HG02798 (cell line): ENCODE data around the gene MFSD6.
A peak's percentile ranks its signal among the peaks of the same experiment; 100 is the strongest.

Source experiments
- ATAC-seq: cut with Tn5 transposase; IDR thresholded peaks from one replicate; pipeline ENCODE4 v1.9.1; 2021; ENCODE audit warnings: mild to moderate bottlenecking; ENCODE audit not compliant: unreplicated experiment, poor library complexity

The MFSD6 gene

DNA sequence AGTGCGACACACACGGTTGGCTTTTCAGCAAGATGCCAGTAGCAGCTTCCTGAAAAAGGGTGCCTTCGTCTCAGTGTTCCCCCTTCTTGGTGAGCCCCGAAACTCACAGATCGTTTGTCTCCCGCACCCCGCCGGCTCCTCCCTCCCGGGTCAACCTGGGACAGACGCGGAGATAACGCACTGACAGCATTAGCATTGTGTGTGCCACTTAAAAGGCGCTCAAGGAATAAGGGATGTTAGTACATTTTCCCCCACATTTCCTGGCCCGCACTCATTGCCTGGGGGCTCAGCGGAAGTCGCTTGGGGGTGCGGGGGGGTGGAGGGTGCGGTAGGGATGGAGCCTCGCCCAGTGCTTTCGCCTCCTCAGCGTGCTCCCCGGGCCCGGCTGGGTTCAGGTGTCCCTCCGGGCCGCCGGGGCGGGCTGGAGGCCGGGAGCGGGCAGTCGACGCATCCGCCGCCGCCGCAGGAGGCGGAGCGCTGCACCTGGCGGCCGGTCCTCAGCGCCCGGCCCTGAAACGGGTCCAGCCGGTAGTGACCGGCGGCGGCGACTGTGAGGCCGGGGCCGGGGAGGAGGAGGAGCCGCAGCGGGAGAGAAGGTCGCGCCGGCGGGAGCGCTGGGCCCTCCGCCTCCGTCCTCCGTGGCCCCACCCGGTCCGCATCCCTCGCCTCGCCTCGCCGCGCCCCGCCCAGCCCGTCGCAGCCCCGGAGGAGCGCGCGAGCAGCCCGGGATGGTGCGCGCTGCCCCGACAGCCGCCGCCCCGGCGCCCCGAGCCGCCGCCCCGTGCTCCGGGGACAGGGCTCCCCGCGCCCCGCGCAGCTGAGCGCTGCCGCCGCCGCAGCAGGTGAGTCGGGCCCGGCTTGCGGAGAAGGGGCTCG is at the start of gene MFSD6:
Gene MFSD6 (plus strand): TSS at position 694 of the 876 bp plus-strand sequence. CDS start 27,675 bp downstream, outside the sequence.
- ATAC-seq = peak; percentile 75

DNA sequence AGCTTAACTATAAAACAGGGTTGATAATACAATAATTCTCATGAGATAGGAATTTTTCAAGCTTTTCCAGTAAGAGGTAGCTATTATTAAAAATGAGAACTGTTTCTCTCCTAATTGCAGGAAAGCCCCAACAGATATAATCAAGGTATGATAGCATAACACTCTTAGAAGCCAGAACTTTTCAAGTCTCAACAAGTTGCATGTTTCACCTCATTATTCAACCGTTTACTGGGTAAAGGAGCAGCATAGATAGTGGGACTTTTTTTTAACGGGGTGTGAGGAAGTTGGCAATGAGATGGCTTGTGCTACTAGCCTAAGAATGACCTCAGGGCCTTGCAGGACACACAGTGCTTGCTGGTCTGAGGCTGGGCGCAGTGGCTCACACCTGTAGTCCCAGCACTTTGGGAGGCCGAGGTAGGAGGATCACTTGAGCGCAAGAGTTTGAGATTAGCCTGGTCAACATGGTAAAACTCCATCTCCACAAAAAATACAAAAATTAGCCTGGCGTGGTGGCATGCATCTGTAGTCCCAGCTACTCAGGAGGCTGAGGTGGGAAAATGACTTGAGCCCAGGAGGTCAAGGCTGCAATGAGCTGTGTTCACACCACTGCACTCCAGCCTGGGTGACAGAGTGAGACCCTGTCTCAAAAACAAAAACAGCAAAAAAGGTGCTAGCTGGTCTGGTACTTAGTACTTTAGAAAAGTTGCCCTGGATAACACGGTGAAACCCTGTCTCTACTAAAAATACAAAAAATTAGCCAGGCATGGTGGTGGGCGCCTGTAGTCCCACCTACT is 49.3 kb upstream of the MFSD6 start:
- ATAC-seq = peak; percentile 55

DNA sequence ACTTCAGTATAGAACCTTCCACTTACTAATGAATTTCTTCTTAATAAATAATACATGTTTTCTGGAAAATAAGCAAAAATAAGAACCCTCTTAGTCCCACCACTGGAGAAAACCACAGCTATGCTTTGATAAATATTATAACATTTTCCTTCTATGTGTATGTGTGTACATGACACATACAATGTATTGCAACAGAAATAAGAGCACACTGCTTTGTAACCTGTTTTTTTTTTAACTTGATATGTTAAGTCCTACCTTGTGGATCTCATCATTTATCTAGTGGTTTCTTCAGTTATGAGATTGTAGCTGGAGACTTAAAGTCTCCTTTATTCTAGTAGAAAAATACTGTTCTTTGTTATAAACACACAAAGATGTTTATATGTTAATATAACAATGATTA is 47.6 kb upstream of the MFSD6 start:
- ATAC-seq = no peak

GRCh38 chr2:190360965-190361364 is 47.2 kb upstream of the MFSD6 start:
- ATAC-seq = no peak

DNA sequence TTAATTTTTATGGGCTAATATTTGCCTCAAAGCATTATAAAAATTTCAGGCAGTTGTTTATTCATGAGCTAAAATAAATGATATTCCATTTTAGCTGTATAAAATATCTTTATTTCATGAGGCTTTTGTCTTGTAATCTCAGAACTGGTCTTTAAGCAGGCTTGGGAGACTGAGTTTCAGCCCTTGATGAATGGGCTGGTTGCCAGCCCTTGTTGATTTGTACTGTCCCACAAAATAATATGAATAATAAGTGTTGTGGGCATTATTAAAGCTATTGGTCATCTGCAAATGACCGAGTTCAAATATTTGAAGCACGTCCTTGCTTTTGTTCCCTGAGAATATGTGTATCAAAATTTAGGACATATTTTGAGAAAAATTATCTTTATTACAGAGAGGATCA is 46.6 kb upstream of the MFSD6 start:
- no peak for ATAC-seq

- no peak for ATAC-seq
These were observed 45.3 kb upstream of the MFSD6 start for GRCh38 chr2:190362894-190363293.

DNA sequence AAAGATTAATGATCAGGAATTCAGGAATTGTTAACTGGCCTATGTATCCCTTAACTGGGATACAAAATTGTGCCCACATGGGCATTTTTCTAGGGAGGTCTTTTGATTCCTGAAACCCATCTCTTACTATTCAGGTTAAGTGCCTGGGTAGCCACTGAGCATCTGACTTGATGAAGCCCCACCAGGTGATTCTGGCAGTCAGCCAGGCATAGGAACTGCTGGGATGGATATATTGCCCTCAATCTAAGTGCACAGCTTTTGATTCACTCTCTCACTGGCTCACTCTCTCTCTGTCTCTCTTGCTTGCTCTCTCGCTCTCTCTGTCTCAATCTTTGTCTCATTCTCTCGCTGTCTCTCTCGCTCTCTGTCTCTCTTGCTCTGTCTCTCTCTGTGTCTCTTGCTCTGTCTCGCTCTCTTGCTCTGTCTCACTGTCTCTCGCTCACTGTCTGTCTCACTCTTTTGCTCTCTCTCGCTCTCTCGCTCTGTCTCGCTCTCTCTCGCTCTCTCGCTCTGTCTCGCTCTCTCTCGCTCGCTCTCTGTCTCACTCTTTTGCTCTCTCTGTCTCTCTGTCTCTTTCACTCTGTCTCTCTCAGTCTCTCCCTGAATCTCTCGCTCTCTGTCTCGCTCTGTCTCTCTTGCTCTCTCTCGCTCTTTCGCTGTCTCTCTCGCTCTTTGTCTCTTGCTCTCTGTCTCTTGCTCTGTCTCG is 42.5 kb upstream of the MFSD6 start:
- no peak for ATAC-seq

DNA sequence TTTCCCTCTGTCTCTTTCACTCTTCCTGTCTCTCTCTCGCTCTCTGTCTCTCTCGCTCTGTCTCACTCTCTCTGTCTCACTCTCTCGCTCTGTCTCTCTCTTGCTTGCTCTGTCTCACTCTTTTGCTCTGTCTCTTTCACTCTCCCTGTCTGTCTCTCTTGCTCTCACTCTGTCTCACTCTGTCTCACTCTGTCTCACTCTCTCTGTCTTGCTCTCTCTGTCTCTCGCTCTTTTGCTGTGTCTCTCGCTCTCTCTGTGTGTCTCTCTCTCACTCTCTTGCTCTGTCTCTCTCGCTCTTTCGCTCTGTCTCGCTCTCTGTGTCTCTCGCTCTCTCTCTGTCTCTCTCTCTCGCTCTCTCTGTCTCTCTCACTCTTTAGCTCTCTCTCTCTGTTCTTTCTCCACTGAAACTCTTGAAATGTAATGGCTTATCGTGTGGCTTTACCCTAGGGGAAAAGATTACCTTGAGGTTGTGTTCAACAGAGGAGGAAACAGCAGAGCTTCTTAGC is 41.9 kb upstream of the MFSD6 start:
- ATAC-seq = no peak

DNA sequence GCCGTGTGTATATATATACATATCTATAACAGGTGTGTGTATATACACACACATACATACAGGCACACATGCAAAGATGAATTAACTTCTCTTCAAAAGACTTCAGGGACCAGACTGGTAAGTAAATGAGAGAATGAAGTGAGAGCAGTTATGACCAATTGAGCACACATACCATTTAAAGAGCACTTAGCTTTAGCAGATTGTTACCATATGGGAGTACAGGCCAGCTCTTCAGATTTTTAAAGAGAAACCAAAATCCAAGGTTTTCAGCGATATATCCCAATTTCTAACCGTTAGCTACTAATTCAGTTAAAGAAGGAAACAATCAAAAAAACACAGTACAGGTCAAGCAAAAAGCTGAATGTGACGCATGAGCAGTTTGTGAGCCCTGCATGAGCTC is 41.1 kb upstream of the MFSD6 start:
- ATAC-seq = no peak

DNA sequence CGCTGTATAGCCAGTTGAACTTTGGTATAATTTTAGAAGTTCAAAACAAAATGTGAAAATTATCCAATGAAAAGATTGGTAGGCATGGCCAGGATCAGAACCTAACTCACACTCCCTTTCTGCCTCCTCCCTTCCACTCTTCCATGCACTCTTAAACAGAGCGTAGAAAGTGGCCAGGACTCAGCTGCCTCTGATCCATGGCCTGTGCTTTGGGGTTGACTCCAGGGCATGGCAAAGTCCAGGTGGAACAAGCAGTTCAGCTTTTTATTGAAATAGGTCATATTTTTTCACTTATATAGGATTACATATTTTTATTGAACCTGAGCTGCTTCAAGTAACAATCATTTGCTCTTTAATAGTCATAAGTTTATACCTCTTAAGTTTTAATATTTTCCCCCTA is 38.5 kb upstream of the MFSD6 start:
- ATAC-seq = no peak

- no peak for ATAC-seq
These were observed 32.1 kb upstream of the MFSD6 start for GRCh38 chr2:190376083-190376482.

DNA sequence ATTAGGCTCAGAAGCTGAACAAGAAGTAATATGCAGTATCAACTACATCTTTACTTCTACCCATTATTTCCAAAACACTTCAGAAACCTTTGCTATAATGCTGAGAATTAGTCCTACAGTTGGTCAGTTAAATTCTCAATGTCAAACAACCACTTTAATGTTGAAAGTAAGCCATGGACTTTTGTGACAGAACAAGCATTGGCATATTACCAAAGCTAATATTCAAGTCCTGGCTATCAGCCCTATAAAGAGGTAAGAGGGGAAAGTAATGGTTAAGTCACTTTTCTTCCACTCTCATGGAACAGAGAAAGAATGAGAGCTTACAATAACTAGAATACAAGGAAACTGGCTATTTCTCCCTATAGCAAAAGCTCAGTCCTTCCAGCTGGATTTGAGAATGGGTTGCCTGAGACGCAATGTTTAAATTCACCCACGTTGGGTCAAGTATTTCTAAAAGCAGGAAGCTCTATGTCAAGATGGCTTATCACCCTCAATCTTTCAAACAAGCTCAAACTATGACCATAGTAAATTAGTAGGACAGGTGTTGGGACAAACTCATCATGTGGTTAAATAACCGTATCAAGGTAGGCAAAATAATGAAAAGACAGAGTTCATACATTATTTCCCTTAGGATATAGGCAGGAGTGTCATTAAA is 31.4 kb upstream of the MFSD6 start:
- no peak for ATAC-seq

- ATAC-seq = no peak
These were observed 29.3 kb upstream of the MFSD6 start for GRCh38 chr2:190378880-190379237.

GRCh38 chr2:190379249-190379964 is 28.7 kb upstream of the MFSD6 start:
- no peak for ATAC-seq

DNA sequence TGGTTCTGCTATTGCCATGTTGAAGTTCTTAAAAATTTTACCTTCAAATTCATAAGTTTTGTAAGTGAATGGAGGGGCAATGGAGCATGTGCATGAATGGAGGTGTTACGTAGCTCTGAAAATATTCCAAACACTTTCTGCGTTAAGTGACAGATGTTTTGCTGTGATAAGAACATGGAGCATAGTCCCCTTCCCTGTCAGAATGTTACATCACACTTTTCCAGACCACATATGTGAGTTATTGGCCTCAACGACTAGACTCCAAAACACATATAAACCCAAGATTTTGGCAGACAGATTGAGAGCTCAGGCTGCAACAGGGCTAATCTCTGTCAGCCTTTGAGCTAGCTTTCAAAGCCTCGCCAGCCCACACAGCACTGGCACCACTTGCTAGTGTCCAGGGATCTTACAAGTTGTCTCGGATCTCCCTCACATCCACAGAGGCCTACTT is 27.2 kb upstream of the MFSD6 start:
- no peak for ATAC-seq

- peak; percentile 80 for ATAC-seq
These were observed 25.3 kb upstream of the MFSD6 start for GRCh38 chr2:190382851-190383250.

GRCh38 chr2:190387422-190387821 is 20.7 kb upstream of the MFSD6 start:
- no peak for ATAC-seq

GRCh38 chr2:190396271-190396670 is 11.9 kb upstream of the MFSD6 start:
- no peak for ATAC-seq

DNA sequence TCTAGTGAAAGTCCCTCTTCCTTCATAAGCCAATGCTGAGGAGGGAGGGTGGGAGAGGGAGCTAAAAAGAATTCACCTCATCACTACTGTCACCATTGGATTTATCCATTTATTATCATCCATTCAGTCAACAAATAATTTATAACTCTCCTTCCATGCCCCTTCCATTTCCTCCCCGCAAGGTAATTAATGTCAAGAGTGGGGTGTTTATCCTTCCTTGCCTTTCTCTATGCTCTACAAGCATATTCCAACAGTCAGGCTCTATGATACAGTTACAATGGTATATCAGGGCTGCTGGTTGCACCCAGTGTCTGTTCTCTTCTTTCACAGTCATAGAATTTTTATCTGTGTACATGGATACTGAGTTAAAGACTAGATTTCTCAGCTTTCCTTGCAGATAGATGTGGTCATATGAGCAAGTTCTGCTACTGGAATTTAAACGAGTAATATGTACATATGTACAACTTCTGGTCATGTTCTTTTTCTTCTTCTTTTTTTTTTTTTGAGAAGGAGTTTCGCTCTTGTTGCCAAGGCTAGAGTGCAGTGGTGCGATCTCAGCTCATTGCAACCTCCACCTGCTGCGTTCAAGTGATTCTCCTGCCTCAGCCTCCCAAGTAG is 5.1 kb upstream of the MFSD6 start:
- ATAC-seq = no peak
